ENCODE measurements around the gene PRUNE2. TPM values are rescaled to one million over a fixed set of nuclear protein-coding genes. Genes with fewer than 3 reads are reported as not detected.
A peak's percentile ranks its signal among the peaks of the same experiment; 100 is the strongest.
"Not testable (repeated sequence)": the region's sequence is repeated elsewhere in the genome, so short reads cannot be mapped to it uniquely, and the experiment has no call there.

PRUNE2 gene
- total and polyA plus RNA-seq, 9 of the 15 experiments (the other 6 are each of a cell fraction or from before 2014, with no cell fraction given): 0.05 to 0.45 (median 0.18) TPM; not detected in 1

- TF ChIP-seq REST (IDR thresholded peaks at IDR 0.05; ENCODE audit: borderline replicate concordance) (peak; percentile 87), REST (CRISPR knock-in tag; IDR thresholded peaks at IDR 0.05; ENCODE audit: low read depth) (peak; percentile 89), EHMT2 (IDR thresholded peaks at IDR 0.05) (0 out of 2 replicates have a peak, but pooled peaks have one; percentile 38), ZBTB2 (IDR thresholded peaks at IDR 0.05) (no peak), EGR1 (conservative IDR thresholded peaks at IDR 0.05) (0 out of 2 replicates have a peak, but pooled peaks have one; percentile 22), SMC3 (conservative IDR thresholded peaks at IDR 0.05; ENCODE audit: insufficient read depth, low read depth, low read length) (no peak), NR3C1 (CRISPR knock-in tag; IDR thresholded peaks at IDR 0.05) (no peak), RB1 (IDR thresholded peaks at IDR 0.05; ENCODE audit: low read depth) (no peak), TARDBP (IDR thresholded peaks at IDR 0.05) (no peak)
Observed at GRCh38 chr9:76905791-76906646, at the start of gene PRUNE2 (continued).

GRCh38 chr9:76955406-76955805, 49.5 kb upstream of the PRUNE2 start:
- H3K4me3 ChIP-seq; H3K9ac ChIP-seq (ENCODE audit: insufficient read depth in 1 of 2, low read depth in 2 of 2, low read length in 2 of 2); H4K20me1 ChIP-seq (replicated peaks; ENCODE audit: control insufficient read depth, insufficient read depth, low read length); H2AFZ ChIP-seq (ENCODE audit: low read depth, low read length); POLR2A ChIA-PET; BruUV-seq (replicated peaks); FAIRE-seq; H3K4me2 ChIP-seq (ENCODE audit: insufficient read depth, low read length); DNase-seq (ENCODE audit: extremely low read depth in 1 of 4, low spot score in 3 of 4); in situ Hi-C loops (cut with MboI); ATAC-seq; H3K9me1 ChIP-seq (ENCODE audit: control insufficient read depth, insufficient read depth, low read length); CTCF ChIA-PET (ENCODE audit: low intra/inter-chr PET ratio); H3K36me3 ChIP-seq (ENCODE audit: control insufficient read depth, insufficient read depth, low read length); H3K27ac ChIP-seq (ENCODE audit: extremely low read depth, low read depth, low read length); H3K27me3 ChIP-seq (ENCODE audit: control insufficient read depth in 2 of 2, insufficient read depth in 2 of 2, low read length in 2 of 2); H3K4me1 ChIP-seq (replicated peaks in 1 of 2; ENCODE audit: control insufficient read depth in 2 of 2, insufficient read depth in 2 of 2, low read length in 2 of 2); H3K9me3 ChIP-seq (replicated peaks; ENCODE audit: control insufficient read depth, insufficient read depth, low read depth, low read length); intact Hi-C loops (cut with micrococcal nuclease); H3K79me2 ChIP-seq (ENCODE audit: control insufficient read depth, insufficient read depth, low read length): not testable (repeated sequence)
- WGBS (ENCODE audit: insufficient coverage, low coverage, missing lambda C conversion rate): 0% methylated on average over 5 of the region's 23 CpGs

Data from K562 (cell line).